CD4-positive, alpha-beta memory T cell (primary cell): Measurements from ENCODE around the gene COX10. TPM values are rescaled to one million over a fixed set of nuclear protein-coding genes. Genes with fewer than 3 reads are reported as not detected.
"Not testable (repeated sequence)": the region's sequence is repeated elsewhere in the genome, so short reads cannot be mapped to it uniquely, and the experiment has no call there.

Experiments used
- CTCF ChIA-PET: fragments of 350-600 bp; sonication (Branson Sonifier 250); formaldehyde crosslinking; loops from one replicate; lab custom pipeline; 2021; ENCODE audit warnings: inconsistent platforms; ENCODE audit not compliant: partially characterized antibody; lab: Charles Lee
- POLR2A ChIA-PET: fragments of 350-600 bp; sonication (Branson Sonifier 250); formaldehyde crosslinking; loops from one replicate; lab custom pipeline; 2021; ENCODE audit not compliant: partially characterized antibody; lab: Charles Lee
- DNase-seq, 5 donors: peaks; one replicate each; pipeline versions ENCODE4 v3.0.0 to v3.0.0-alpha.2; 2020 to 2022; ENCODE audit warnings: mixed read lengths in 1 of 5
- H3K27ac ChIP-seq: one replicate; pipeline ENCODE4 v1.7.0; 2013; ENCODE audit warnings: low read depth, low read length
- H3K27me3 ChIP-seq: 2 replicates; pipeline ENCODE4 v1.7.0; 2013; ENCODE audit warnings: mild to moderate bottlenecking, low read length, moderate library complexity; ENCODE audit not compliant: insufficient read depth
- H3K36me3 ChIP-seq: 2 replicates; pipeline ENCODE4 v1.7.0; 2013; ENCODE audit warnings: mild to moderate bottlenecking, low read length, moderate library complexity; ENCODE audit not compliant: insufficient read depth
- H3K4me1 ChIP-seq: 2 replicates; pipeline ENCODE4 v1.7.0; 2013; ENCODE audit warnings: mild to moderate bottlenecking, low read length, moderate library complexity; ENCODE audit not compliant: insufficient read depth
- H3K4me3 ChIP-seq, 2 donors: one replicate each; pipeline ENCODE4 v1.7.0; 2013; ENCODE audit warnings: low read length in 2 of 2, mild to moderate bottlenecking in 1 of 2
- H3K9me3 ChIP-seq, 2 donors: one replicate each; pipeline ENCODE4 v1.7.0; 2013; ENCODE audit warnings: low read length in 2 of 2, control low read depth in 1 of 2; ENCODE audit not compliant: control insufficient read depth in 1 of 2
- H3K27ac Mint-ChIP-seq, 7 donors: one replicate each; pipeline ENCODE4 v1.8.0; 2020 to 2021; ENCODE audit warnings: mixed read lengths in 7 of 7, mild to moderate bottlenecking in 6 of 7, inconsistent platforms in 3 of 7, moderate library complexity in 3 of 7
- H3K27me3 Mint-ChIP-seq, 2 donors: one replicate each; pipeline ENCODE4 v1.8.0; 2020 to 2021; ENCODE audit warnings: mixed read lengths in 2 of 2
- H3K36me3 Mint-ChIP-seq, 2 donors: one replicate each; pipeline ENCODE4 v1.8.0; 2020 to 2021; ENCODE audit warnings: mixed read lengths in 2 of 2, inconsistent platforms in 1 of 2, mild to moderate bottlenecking in 1 of 2
- H3K4me1 Mint-ChIP-seq, 4 donors: one replicate each; pipeline ENCODE4 v1.8.0; 2020 to 2021; ENCODE audit warnings: mixed read lengths in 4 of 4, mild to moderate bottlenecking in 1 of 4
- H3K4me3 Mint-ChIP-seq, 8 donors: one replicate each; pipeline ENCODE4 v1.8.0; 2020 to 2021; ENCODE audit warnings: mixed read lengths in 8 of 8, mild to moderate bottlenecking in 7 of 8, moderate library complexity in 6 of 8, inconsistent platforms in 3 of 8
- H3K9me3 Mint-ChIP-seq, 8 donors: one replicate each; pipeline ENCODE4 v1.8.0; 2020 to 2021; ENCODE audit warnings: mixed read lengths in 8 of 8, mild to moderate bottlenecking in 5 of 8, inconsistent platforms in 3 of 8, moderate library complexity in 1 of 8
- intact Hi-C: fragments of 100-400 bp; cut with micrococcal nuclease; formaldehyde crosslinking; loops from one replicate; pipeline ENCODE4 v1.15.1; 2023
- polyA plus RNA-seq, 2 donors: library from polyadenylated mRNA; unstranded; fragments of 300-500 nt; fragmentation: Illumina TruSeq; gene quantifications; one replicate each; pipeline ENCODE4 v1.2.3, GENCODE V29; 2021
- total RNA-seq, 2 experiments: library from RNA; stranded (reverse); gene quantifications; one replicate each; pipeline ENCODE4 v1.2.3, GENCODE V29; 2021

Gene COX10
- total and polyA plus RNA-seq, 4 experiments from 2014 or later, result 16.9 to 34.8 (median 20.4) TPM

DNA sequence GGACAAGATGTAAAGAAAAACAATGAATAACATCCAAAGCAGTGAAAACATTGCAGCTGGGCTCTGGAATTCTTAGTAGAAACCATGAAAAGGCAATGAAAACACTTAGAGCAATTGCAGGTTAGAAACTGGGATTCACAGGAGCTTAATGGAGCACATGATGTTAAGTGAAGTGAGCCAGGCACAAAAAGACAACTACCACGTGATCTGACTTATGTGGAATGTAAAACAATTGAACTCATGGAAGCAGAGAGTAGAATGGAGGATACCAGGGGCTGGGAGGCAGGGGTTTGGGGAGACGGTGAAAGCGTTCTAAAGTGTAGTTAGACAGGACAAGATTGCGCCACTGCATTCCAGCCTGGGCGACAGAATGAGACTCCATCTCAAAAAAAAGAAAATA, 170.0 kb downstream of the COX10 start:
- H3K9me3 Mint-ChIP-seq, H3K4me1 ChIP-seq, H3K27ac ChIP-seq, H3K36me3 ChIP-seq, H3K4me3 ChIP-seq, H3K27me3 Mint-ChIP-seq, H3K36me3 Mint-ChIP-seq, H3K4me3 Mint-ChIP-seq, DNase-seq, POLR2A ChIA-PET, H3K27me3 ChIP-seq, H3K9me3 ChIP-seq, CTCF ChIA-PET, H3K4me1 Mint-ChIP-seq, H3K27ac Mint-ChIP-seq, intact Hi-C loops: not testable (repeated sequence)

DNA sequence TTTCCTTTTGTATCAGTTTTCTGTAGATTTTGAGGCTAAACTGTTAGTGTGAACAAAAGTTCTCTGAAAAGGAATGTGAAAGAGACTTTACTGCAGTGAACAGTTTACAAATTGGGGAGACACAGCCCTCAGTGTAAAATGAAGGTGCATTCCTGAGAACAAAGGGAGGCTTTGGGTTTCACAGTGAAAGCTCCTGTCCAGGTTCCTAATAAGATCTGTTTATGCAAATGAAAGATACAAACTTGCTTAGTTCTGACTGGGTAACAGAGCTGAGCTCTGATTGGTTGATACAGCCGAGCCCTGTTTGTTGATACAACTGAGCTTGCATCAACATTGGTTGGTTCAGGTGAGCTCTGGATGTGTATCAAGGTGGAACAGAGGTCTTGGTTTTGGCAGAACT, 175.7 kb downstream of the COX10 start:
- Histone ChIP-seq H3K27me3 (no peaks in the 10 kb centered on the region), H3K36me3 (no peaks in the 10 kb centered on the region), H3K4me1 (no peaks in the 10 kb centered on the region), H3K27ac (no peak overlapping the region), H3K9me3 (no peaks in the 10 kb centered on the region), H3K4me3 (no peak overlapping the region)
- Mint-ChIP-seq H3K27ac (no peak overlapping the region), H3K27me3 (no peaks in the 10 kb centered on the region), H3K36me3 (no peaks in the 10 kb centered on the region), H3K4me3 (no peak overlapping the region), H3K9me3 (no peaks in the 10 kb centered on the region), H3K4me1 (no peaks in the 10 kb centered on the region)
- intact Hi-C loops, result no loop called here
- ChIA-PET POLR2A (no interaction called here), CTCF (no interaction called here)
- no peak for DNase-seq

DNA sequence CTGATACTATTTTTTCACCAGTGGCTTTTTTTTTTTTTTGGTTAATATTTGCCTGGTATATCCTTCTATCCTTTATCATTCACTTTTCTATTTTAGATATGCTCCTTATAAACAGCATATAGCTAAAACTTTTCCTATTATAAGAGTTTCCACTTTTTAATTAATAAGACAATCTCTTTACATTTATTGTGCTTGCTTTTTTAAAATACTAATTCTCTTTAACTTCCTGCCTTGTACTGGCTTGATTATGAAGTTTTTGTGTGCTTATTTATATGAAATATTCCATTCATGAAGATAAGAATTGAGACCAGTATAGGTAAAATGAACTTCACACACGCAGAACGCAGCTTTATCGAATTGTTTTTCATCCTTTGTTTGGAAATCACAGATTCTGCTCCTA, 176.3 kb downstream of the COX10 start:
- no peaks in the 10 kb centered on the region for H3K36me3 Mint-ChIP-seq
- no peaks in the 10 kb centered on the region for H3K27me3 Mint-ChIP-seq
- intact Hi-C loops, result no loop called here
- CTCF ChIA-PET, result no interaction called here
- no peaks in the 10 kb centered on the region for H3K4me1 Mint-ChIP-seq
- H3K27ac Mint-ChIP-seq, result no peak overlapping the region
- DNase-seq, result no peak
- Histone ChIP-seq H3K27me3 (no peaks in the 10 kb centered on the region), H3K4me1 (no peaks in the 10 kb centered on the region), H3K9me3 (no peaks in the 10 kb centered on the region), H3K27ac (no peak overlapping the region), H3K4me3 (no peak overlapping the region), H3K36me3 (no peaks in the 10 kb centered on the region)
- H3K9me3 Mint-ChIP-seq, result no peaks in the 10 kb centered on the region
- POLR2A ChIA-PET, result no interaction called here
- no peak overlapping the region for H3K4me3 Mint-ChIP-seq

Other genes with a start within 250 kb of the COX10 start
- not detected for gene CDRT15, start 167.4 kb downstream of the COX10 start, total RNA-seq
- not detected for gene CDRT15, start 167.4 kb downstream of the COX10 start, polyA plus RNA-seq
- gene HS3ST3B1, start 231.6 kb downstream of the COX10 start, total RNA-seq, result 10 to 100 TPM; 38.8 to 40.5 TPM
- 10 to 100 TPM in 1 of 2 donors, 1 to 10 TPM in 1; 6.0 to 12.4 TPM for gene HS3ST3B1, start 231.6 kb downstream of the COX10 start, polyA plus RNA-seq